ENCODE measurements around the gene PRELID2. TPM values are rescaled to one million over a fixed set of nuclear protein-coding genes. Genes with fewer than 3 reads are reported as not detected.

The PRELID2 gene
- total and polyA plus RNA-seq, 2 donors, result 3.1 to 6.6 TPM

DNA sequence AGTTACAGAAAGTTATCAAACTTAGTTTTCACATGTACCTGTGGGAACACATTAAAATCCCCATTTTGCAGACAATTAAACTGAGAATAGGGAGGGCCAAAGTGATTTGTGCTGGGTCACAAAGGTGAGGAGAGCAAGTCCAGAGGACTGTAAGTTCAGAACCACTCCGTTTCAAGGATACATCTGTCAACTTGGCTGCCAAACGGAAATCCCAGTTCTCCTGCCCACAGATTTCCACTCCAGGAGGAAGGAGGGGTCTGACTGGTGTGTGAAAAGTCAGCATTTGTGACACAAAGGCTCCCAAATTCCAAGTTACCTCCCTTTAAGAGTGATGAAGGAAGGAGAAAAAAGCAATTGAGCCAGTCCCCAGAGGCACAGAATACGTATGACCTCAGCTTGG is 42.3 kb downstream of the PRELID2 start:
- no peak for DNase-seq (ENCODE audit: low read depth in 6 of 9, low spot score in 9 of 9)
- Histone ChIP-seq H3K4me1 (ENCODE audit: control insufficient read depth in 2 of 2, insufficient read depth in 2 of 2, low read length in 2 of 2) (no peaks in the 10 kb centered on the region), H3K27me3 (ENCODE audit: control insufficient read depth in 2 of 2, insufficient read depth in 1 of 2, low read length in 1 of 2) (no peaks in the 10 kb centered on the region), H3K27ac (ENCODE audit: low read depth in 1 of 2, low read length in 1 of 2) (no peak overlapping the region), H3K36me3 (ENCODE audit: control insufficient read depth in 2 of 2, insufficient read depth in 2 of 2, low read length in 1 of 2) (no peaks in the 10 kb centered on the region), H3K4me3 (ENCODE audit: low read length in 2 of 2) (no peak overlapping the region), H3K9me3 (ENCODE audit: control insufficient read depth in 2 of 2, insufficient read depth in 1 of 2, low read length in 1 of 2) (no peaks in the 10 kb centered on the region)
- WGBS, result 96% methylated on average over 3 of the region's 3 CpGs

DNA sequence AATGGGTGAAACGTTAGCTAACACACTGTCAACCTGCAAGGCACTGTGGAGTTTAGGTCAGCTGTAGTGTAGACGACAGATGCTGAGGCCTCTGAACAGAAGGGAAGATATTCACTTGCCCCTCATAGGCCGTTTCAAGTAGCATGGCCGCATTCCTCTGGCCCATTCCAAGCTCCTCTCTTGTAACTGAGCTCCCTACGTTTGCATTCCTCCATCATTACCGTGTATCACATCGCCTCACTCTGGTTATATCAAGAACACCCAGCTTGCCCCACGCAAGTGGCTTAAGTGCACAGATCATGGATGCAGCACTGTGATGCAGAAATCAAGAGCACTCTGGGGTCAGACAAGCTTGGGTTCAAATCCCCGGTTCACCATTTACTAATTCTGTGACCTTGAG is 43.3 kb downstream of the PRELID2 start:
- H3K36me3 ChIP-seq (ENCODE audit: control insufficient read depth in 2 of 2, insufficient read depth in 2 of 2, low read length in 1 of 2), result no peaks in the 10 kb centered on the region
- no peaks in the 10 kb centered on the region for H3K27me3 ChIP-seq (ENCODE audit: control insufficient read depth in 2 of 2, insufficient read depth in 1 of 2, low read length in 1 of 2)
- DNase-seq (ENCODE audit: low read depth in 6 of 9, low spot score in 9 of 9), result no peak
- H3K4me1 ChIP-seq (ENCODE audit: control insufficient read depth in 2 of 2, insufficient read depth in 2 of 2, low read length in 2 of 2), result no peaks in the 10 kb centered on the region
- H3K27ac ChIP-seq (ENCODE audit: low read depth in 1 of 2, low read length in 1 of 2), result no peak overlapping the region
- 97% methylated on average over 9 of the region's 9 CpGs for WGBS
- H3K9me3 ChIP-seq (ENCODE audit: control insufficient read depth in 2 of 2, insufficient read depth in 1 of 2, low read length in 1 of 2), result no peaks in the 10 kb centered on the region
- H3K4me3 ChIP-seq (ENCODE audit: low read length in 2 of 2), result no peak overlapping the region

DNA sequence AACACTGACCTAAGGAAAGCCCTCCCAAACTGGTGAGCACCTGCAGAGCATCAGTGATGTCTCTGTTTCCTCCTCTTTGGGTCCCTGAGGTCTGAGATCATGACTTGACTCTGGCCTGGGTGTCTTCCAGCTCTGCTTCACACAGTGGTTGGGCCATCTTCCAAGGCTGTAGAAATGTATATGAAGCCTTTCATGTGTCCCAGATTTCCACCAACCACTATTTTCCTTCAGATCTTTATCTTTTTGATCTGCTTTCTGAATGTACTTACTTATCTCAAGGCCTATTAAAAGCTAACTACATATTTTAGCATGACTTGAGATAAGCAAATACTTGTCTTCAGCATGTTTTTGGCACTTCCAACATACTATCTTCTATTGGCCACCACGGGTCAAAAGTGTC is 47.1 kb downstream of the PRELID2 start:
- no peak overlapping the region for H3K4me3 ChIP-seq (ENCODE audit: low read length in 2 of 2)
- no peaks in the 10 kb centered on the region for H3K27me3 ChIP-seq (ENCODE audit: control insufficient read depth in 2 of 2, insufficient read depth in 1 of 2, low read length in 1 of 2)
- H3K36me3 ChIP-seq (ENCODE audit: control insufficient read depth in 2 of 2, insufficient read depth in 2 of 2, low read length in 1 of 2), result no peaks in the 10 kb centered on the region
- 58% methylated on average over 1 of the region's 1 CpG for WGBS
- no peaks in the 10 kb centered on the region for H3K9me3 ChIP-seq (ENCODE audit: control insufficient read depth in 2 of 2, insufficient read depth in 1 of 2, low read length in 1 of 2)
- DNase-seq (ENCODE audit: low read depth in 6 of 9, low spot score in 9 of 9), result no peak
- H3K27ac ChIP-seq (ENCODE audit: low read depth in 1 of 2, low read length in 1 of 2), result no peak overlapping the region
- H3K4me1 ChIP-seq (ENCODE audit: control insufficient read depth in 2 of 2, insufficient read depth in 2 of 2, low read length in 2 of 2), result no peaks in the 10 kb centered on the region

DNA sequence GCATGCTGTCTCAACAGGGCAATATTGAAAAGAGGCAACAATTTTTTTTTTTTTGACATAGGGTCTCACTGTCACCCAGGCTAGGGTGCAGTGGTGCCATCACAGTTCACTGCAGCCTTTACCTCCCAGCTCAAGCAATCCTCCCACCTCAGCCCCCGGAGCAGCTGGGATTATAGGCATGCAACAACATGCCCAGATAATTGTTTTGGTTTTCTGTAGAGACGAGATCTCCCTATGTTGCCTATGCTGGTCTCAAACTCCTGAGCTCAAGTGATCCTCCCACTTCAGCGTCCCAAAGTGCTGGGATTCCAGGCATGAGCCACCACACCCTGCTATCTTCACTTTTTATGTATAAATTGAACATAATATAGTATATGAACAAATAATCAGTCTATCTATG is 47.6 kb downstream of the PRELID2 start:
- no peak for DNase-seq (ENCODE audit: low read depth in 6 of 9, low spot score in 9 of 9)

DNA sequence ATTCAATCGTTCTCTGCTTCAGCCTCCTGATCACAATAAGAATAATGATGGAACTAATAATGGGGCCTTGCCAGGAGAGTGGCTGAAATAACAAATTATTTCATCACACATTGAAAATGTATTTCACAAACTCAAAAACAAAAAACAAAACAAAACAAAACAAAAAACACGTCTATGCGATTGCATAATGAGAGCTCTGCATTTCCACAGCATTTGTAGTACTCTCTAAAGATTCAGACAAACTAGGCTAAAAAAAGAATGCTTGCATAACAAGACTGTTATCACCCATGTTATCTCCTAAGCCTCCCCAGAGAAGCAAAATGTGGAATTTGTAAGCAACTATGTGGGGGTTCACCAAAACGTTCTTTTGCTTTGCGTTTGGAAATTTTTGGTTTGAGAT is 48.1 kb downstream of the PRELID2 start:
- WGBS, result 97% methylated on average over 5 of the region's 5 CpGs
- Histone ChIP-seq H3K36me3 (ENCODE audit: control insufficient read depth in 2 of 2, insufficient read depth in 2 of 2, low read length in 1 of 2) (no peaks in the 10 kb centered on the region), H3K27me3 (ENCODE audit: control insufficient read depth in 2 of 2, insufficient read depth in 1 of 2, low read length in 1 of 2) (no peaks in the 10 kb centered on the region), H3K4me1 (ENCODE audit: control insufficient read depth in 2 of 2, insufficient read depth in 2 of 2, low read length in 2 of 2) (no peaks in the 10 kb centered on the region), H3K27ac (ENCODE audit: low read depth in 1 of 2, low read length in 1 of 2) (no peak overlapping the region), H3K9me3 (ENCODE audit: control insufficient read depth in 2 of 2, insufficient read depth in 1 of 2, low read length in 1 of 2) (no peaks in the 10 kb centered on the region), H3K4me3 (ENCODE audit: low read length in 2 of 2) (no peak overlapping the region)
- no peak for DNase-seq (ENCODE audit: low read depth in 6 of 9, low spot score in 9 of 9)

More for the DNA sequence above, 47.6 kb downstream of the PRELID2 start:
- no peaks in the 10 kb centered on the region for H3K36me3 ChIP-seq (ENCODE audit: control insufficient read depth in 2 of 2, insufficient read depth in 2 of 2, low read length in 1 of 2)
- H3K4me3 ChIP-seq (ENCODE audit: low read length in 2 of 2), result no peak overlapping the region
- H3K9me3 ChIP-seq (ENCODE audit: control insufficient read depth in 2 of 2, insufficient read depth in 1 of 2, low read length in 1 of 2), result no peaks in the 10 kb centered on the region
- H3K27ac ChIP-seq (ENCODE audit: low read depth in 1 of 2, low read length in 1 of 2), result no peak overlapping the region
- H3K4me1 ChIP-seq (ENCODE audit: control insufficient read depth in 2 of 2, insufficient read depth in 2 of 2, low read length in 2 of 2), result no peaks in the 10 kb centered on the region
- WGBS, result 90% methylated on average over 3 of the region's 3 CpGs
- H3K27me3 ChIP-seq (ENCODE audit: control insufficient read depth in 2 of 2, insufficient read depth in 1 of 2, low read length in 1 of 2), result no peaks in the 10 kb centered on the region

DNA sequence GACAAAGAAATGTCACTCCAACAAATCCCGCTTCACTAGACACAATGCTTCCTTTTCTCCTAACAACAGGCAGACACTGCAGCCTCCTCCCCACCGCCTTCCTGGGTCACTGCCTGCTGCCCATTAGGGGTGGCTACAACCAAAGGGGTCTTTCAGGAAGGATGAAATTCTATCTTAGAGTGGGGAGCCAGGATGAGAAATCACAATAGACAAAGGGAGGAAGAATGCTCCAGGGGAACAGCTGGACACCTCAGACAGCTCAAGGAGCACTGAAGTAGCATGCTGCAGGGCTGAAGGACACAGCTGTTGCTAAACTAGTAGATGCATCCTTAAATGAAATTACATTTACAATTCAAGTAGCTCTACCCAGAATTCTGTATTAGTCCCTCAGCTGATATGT is 54.2 kb downstream of the PRELID2 start:
- Histone ChIP-seq H3K27me3 (ENCODE audit: control insufficient read depth in 2 of 2, insufficient read depth in 1 of 2, low read length in 1 of 2) (no peaks in the 10 kb centered on the region), H3K36me3 (ENCODE audit: control insufficient read depth in 2 of 2, insufficient read depth in 2 of 2, low read length in 1 of 2) (no peaks in the 10 kb centered on the region), H3K9me3 (ENCODE audit: control insufficient read depth in 2 of 2, insufficient read depth in 1 of 2, low read length in 1 of 2) (no peaks in the 10 kb centered on the region), H3K27ac (ENCODE audit: low read depth in 1 of 2, low read length in 1 of 2) (no peak overlapping the region), H3K4me3 (ENCODE audit: low read length in 2 of 2) (no peak overlapping the region), H3K4me1 (ENCODE audit: control insufficient read depth in 2 of 2, insufficient read depth in 2 of 2, low read length in 2 of 2) (no peaks in the 10 kb centered on the region)
- 94% methylated on average over 2 of the region's 2 CpGs for WGBS
- no peak for DNase-seq (ENCODE audit: low read depth in 6 of 9, low spot score in 9 of 9)

DNA sequence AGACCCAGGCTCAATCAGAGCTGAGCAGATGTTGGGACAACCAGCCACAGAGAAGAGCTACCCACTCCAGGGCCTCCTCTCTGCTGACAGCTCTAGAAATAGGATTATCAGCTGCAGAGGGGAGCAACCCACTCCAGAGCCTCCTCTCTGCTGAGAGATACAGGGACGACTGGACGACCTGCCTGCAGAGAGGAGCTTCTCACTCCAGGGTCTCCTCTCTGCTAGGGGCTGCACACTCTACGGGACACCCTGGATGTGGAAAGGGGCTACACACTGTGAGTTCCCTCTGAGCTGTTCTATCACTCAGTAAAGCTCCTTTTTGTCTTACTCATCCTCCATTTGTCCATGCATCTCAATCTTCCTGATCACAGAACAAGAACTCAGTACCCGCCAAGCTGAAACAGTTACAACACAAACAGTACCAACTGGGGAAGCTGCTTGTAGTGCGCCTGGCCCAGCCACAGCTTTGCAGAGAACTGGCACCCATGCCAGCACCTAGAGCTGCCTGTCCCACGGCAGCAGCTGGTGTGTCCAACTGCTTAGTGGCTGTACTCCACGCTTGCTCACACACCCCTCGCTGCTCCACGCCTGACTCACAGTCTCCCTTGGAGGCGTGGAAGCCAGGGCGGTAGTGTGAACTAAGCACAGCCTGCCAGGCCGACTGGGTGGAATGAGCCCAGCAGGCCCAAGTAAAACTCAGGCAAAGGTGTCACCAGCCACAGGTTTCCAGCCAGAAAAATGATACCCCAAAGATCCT is 56.8 kb downstream of the PRELID2 start:
- no peak for DNase-seq (ENCODE audit: low read depth in 6 of 9, low spot score in 9 of 9)
- Histone ChIP-seq H3K27me3 (ENCODE audit: control insufficient read depth in 2 of 2, insufficient read depth in 1 of 2, low read length in 1 of 2) (no peaks in the 10 kb centered on the region), H3K4me1 (ENCODE audit: control insufficient read depth in 2 of 2, insufficient read depth in 2 of 2, low read length in 2 of 2) (no peaks in the 10 kb centered on the region), H3K27ac (ENCODE audit: low read depth in 1 of 2, low read length in 1 of 2) (no peak overlapping the region), H3K4me3 (ENCODE audit: low read length in 2 of 2) (no peak overlapping the region), H3K9me3 (ENCODE audit: control insufficient read depth in 2 of 2, insufficient read depth in 1 of 2, low read length in 1 of 2) (no peaks in the 10 kb centered on the region), H3K36me3 (ENCODE audit: control insufficient read depth in 2 of 2, insufficient read depth in 2 of 2, low read length in 1 of 2) (no peaks in the 10 kb centered on the region)
- 97% methylated on average over 12 of the region's 12 CpGs for WGBS

DNA sequence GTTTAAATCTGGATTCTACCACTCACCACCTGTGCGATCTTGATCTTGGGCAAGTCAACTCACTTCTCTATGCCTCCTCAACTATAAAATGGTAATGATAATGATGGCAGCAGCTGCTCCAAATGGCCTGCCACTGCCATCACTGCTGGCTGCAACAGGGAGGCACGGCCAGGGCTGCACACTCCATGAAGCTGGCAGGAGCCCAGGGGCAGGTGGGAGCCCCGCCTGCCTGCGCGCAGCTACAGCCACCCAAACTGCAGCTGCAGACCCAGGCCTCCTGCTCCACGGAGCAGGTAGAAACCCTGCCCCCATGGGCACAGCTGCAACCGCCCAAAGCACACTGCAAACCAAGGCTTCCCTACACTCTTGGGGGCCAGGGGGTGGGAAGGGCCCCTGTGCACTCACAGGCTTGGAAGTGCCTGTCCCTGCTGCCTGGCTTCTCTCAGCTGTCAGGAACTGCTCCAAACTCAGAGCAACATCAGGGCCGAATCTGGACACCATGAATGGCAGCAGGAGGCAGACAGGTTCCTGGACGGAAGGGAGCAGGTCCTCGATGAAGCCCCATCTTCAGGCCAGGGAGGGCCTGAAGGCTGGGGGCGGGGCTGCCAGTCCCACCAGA is 57.6 kb downstream of the PRELID2 start:
- 97% methylated on average over 11 of the region's 11 CpGs for WGBS
- H3K4me3 ChIP-seq (ENCODE audit: low read length in 2 of 2), result no peak overlapping the region
- no peaks in the 10 kb centered on the region for H3K9me3 ChIP-seq (ENCODE audit: control insufficient read depth in 2 of 2, insufficient read depth in 1 of 2, low read length in 1 of 2)
- no peaks in the 10 kb centered on the region for H3K4me1 ChIP-seq (ENCODE audit: control insufficient read depth in 2 of 2, insufficient read depth in 2 of 2, low read length in 2 of 2)
- no peaks in the 10 kb centered on the region for H3K36me3 ChIP-seq (ENCODE audit: control insufficient read depth in 2 of 2, insufficient read depth in 2 of 2, low read length in 1 of 2)
- no peak for DNase-seq (ENCODE audit: low read depth in 6 of 9, low spot score in 9 of 9)
- no peak overlapping the region for H3K27ac ChIP-seq (ENCODE audit: low read depth in 1 of 2, low read length in 1 of 2)
- H3K27me3 ChIP-seq (ENCODE audit: control insufficient read depth in 2 of 2, insufficient read depth in 1 of 2, low read length in 1 of 2), result no peaks in the 10 kb centered on the region

DNA sequence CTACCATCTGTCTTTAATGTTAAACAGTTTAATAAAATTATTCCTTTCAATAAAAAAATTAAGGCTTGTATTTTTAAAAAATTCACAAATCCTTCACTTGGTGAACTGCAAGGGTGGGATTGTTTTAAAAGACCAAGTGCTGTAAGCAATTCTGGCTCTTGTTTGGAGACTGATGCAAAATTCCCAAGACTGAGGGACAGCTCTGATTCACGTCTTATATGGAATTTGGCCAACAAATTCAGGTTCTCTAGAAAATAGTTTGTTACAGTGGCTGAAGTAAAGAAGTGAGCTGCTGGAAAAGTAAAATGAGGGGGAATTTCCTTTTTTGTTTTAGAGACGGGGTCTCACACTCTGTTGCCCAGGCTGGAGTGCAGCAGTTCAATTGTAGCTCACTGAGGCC is 58.3 kb downstream of the PRELID2 start:
- H3K36me3 ChIP-seq (ENCODE audit: control insufficient read depth in 2 of 2, insufficient read depth in 2 of 2, low read length in 1 of 2), result no peaks in the 10 kb centered on the region
- H3K4me3 ChIP-seq (ENCODE audit: low read length in 2 of 2), result no peak overlapping the region
- DNase-seq (ENCODE audit: low read depth in 6 of 9, low spot score in 9 of 9), result no peak
- 91% methylated on average over 2 of the region's 2 CpGs for WGBS
- H3K4me1 ChIP-seq (ENCODE audit: control insufficient read depth in 2 of 2, insufficient read depth in 2 of 2, low read length in 2 of 2), result no peaks in the 10 kb centered on the region
- no peaks in the 10 kb centered on the region for H3K27me3 ChIP-seq (ENCODE audit: control insufficient read depth in 2 of 2, insufficient read depth in 1 of 2, low read length in 1 of 2)
- H3K9me3 ChIP-seq (ENCODE audit: control insufficient read depth in 2 of 2, insufficient read depth in 1 of 2, low read length in 1 of 2), result no peaks in the 10 kb centered on the region
- H3K27ac ChIP-seq (ENCODE audit: low read depth in 1 of 2, low read length in 1 of 2), result no peak overlapping the region
